Activated CD4-positive, alpha-beta memory T cell treated with anti-CD3 and anti-CD28 coated beads, Interleukin-2, amount 10 ng/mL, durations not matched to agents 7 days and 5 days (primary cell): ENCODE results near the gene CDC37L1. TPM values are rescaled to one million over a fixed set of nuclear protein-coding genes. Genes with fewer than 3 reads are reported as not detected.

Experiments
- CTCF ChIA-PET: fragments of 350-600 bp; sonication (Branson Sonifier 250); formaldehyde crosslinking; loops from one replicate; lab custom pipeline; 2021; ENCODE audit warnings: antibody characterized with exemption, inconsistent platforms; lab: Charles Lee
- POLR2A ChIA-PET: fragments of 350-600 bp; sonication (Branson Sonifier 250); formaldehyde crosslinking; loops from one replicate; lab custom pipeline; 2021; ENCODE audit warnings: antibody characterized with exemption; lab: Charles Lee
- DNase-seq: peaks from one replicate; pipeline ENCODE4 v3.0.0-alpha.2; 2020
- H3K27ac Mint-ChIP-seq: one replicate; pipeline ENCODE4 v1.8.0; 2021; ENCODE audit warnings: mild to moderate bottlenecking, mixed read lengths
- H3K27me3 Mint-ChIP-seq: one replicate; pipeline ENCODE4 v1.8.0; 2021; ENCODE audit warnings: mixed read lengths
- H3K36me3 Mint-ChIP-seq: one replicate; pipeline ENCODE4 v1.8.0; 2021; ENCODE audit warnings: low read depth, mixed read lengths
- H3K4me1 Mint-ChIP-seq: one replicate; pipeline ENCODE4 v1.8.0; 2021; ENCODE audit warnings: mixed read lengths
- H3K4me3 Mint-ChIP-seq: one replicate; pipeline ENCODE4 v1.8.0; 2021; ENCODE audit warnings: mild to moderate bottlenecking, mixed read lengths
- H3K9me3 Mint-ChIP-seq: one replicate; pipeline ENCODE4 v1.8.0; 2021; ENCODE audit warnings: mixed read lengths
- total RNA-seq, 2 experiments: library from RNA; stranded (reverse); gene quantifications; one replicate each; pipeline ENCODE4 v1.2.3, GENCODE V29; 2021

Gene CDC37L1
- total RNA-seq, 2 experiments from 2014 or later = 11.9 to 12.0 TPM

- no peak for DNase-seq
- POLR2A ChIA-PET = no interaction called here
Observed at GRCh38 chr9:4671737-4672136, 7.6 kb upstream of the CDC37L1 start.

GRCh38 chr9:4674783-4675182 lies 4.6 kb upstream of the CDC37L1 start:
- Mint-ChIP-seq H3K4me1 (peaks cover 15% of the 10 kb centered on the region), H3K27ac (no peak overlapping the region), H3K27me3 (no peaks in the 10 kb centered on the region), H3K4me3 (no peak overlapping the region), H3K36me3 (no peaks in the 10 kb centered on the region), H3K9me3 (no peaks in the 10 kb centered on the region)
- ChIA-PET POLR2A (interaction anchor here (0.6 to 0.9 kb wide), 2 partner anchors 11 to 66 kb away, joined by 4 read pairs; no protein-coding TSS in a partner anchor), CTCF (interaction anchor here (1.3 kb wide), 1 partner anchor 9 kb away, joined by 8 read pairs; the partner anchor contains the start of gene SPATA6L)
- no peak for DNase-seq

More at GRCh38 chr9:4671737-4672136, 7.6 kb upstream of the CDC37L1 start:
- Mint-ChIP-seq H3K27me3 (peaks cover 3% of the 10 kb centered on the region), H3K4me1 (peaks cover 29% of the 10 kb centered on the region), H3K9me3 (no peaks in the 10 kb centered on the region), H3K4me3 (no peak overlapping the region), H3K36me3 (no peaks in the 10 kb centered on the region), H3K27ac (no peak overlapping the region)
- CTCF ChIA-PET = interaction anchor here (0.6 to 1.0 kb wide), 2 partner anchors 10 to 793 kb away, joined by 6 read pairs; partner anchors contain the start of gene PLPP6

- Mint-ChIP-seq H3K9me3 (no peaks in the 10 kb centered on the region), H3K36me3 (no peaks in the 10 kb centered on the region), H3K27me3 (no peaks in the 10 kb centered on the region), H3K27ac (no peak overlapping the region), H3K4me1 (no peaks in the 10 kb centered on the region), H3K4me3 (no peak overlapping the region)
- no peak for DNase-seq
- POLR2A ChIA-PET = interaction anchor here (0.6 to 1.6 kb wide), 5 partner anchors 11 to 64 kb away, joined by 4 to 6 read pairs (median 5); partner anchors contain the start of genes AK3, PLPP6 and SPATA6L
- CTCF ChIA-PET = interaction anchor here (0.6 to 2.0 kb wide), 3 partner anchors 11 to 34 kb away, joined by 3 to 5 read pairs (median 4); partner anchors contain the start of gene SPATA6L
Observed at GRCh38 chr9:4677392-4677791, 2.0 kb upstream of the CDC37L1 start.

GRCh38 chr9:4678679-4679267 lies 596 bp upstream of the CDC37L1 start:
- H3K4me1 Mint-ChIP-seq = peaks cover 3% of the 10 kb centered on the region
- CTCF ChIA-PET = interaction anchor here (0.6 to 1.4 kb wide), 3 partner anchors 10 to 1202 kb away, joined by 3 to 4 read pairs (median 3); no protein-coding TSS in a partner anchor
- H3K9me3 Mint-ChIP-seq = no peaks in the 10 kb centered on the region
- peaks cover 5% of the 10 kb centered on the region for H3K36me3 Mint-ChIP-seq
- H3K4me3 Mint-ChIP-seq = no peak overlapping the region
- no peaks in the 10 kb centered on the region for H3K27me3 Mint-ChIP-seq
- no peak overlapping the region for H3K27ac Mint-ChIP-seq
- POLR2A ChIA-PET = interaction anchor here (1.0 to 1.4 kb wide), 11 partner anchors 11 to 949 kb away, joined by 3 to 34 read pairs (median 4); partner anchors contain the start of genes AK3, CD274, PLPP6 and SPATA6L
- no peak for DNase-seq

- CTCF ChIA-PET = interaction anchor here (1.4 kb wide), 1 partner anchor 8 kb away, joined by 4 read pairs; no protein-coding TSS in a partner anchor
- no peaks in the 10 kb centered on the region for H3K27me3 Mint-ChIP-seq
Observed at GRCh38 chr9:4680173-4680525, 780 bp downstream of the CDC37L1 start.

GRCh38 chr9:4680750-4681149 lies 1.4 kb downstream of the CDC37L1 start:
- POLR2A ChIA-PET = interaction anchor here (3.5 kb wide), 1 partner anchor 60 kb away, joined by 13 read pairs; the partner anchor contains the start of gene AK3
- H3K4me1 Mint-ChIP-seq = peaks cover 3% of the 10 kb centered on the region
- no peak overlapping the region for H3K4me3 Mint-ChIP-seq
- H3K27ac Mint-ChIP-seq = no peak overlapping the region
- no peaks in the 10 kb centered on the region for H3K27me3 Mint-ChIP-seq
- H3K9me3 Mint-ChIP-seq = no peaks in the 10 kb centered on the region
- CTCF ChIA-PET = interaction anchor here (0.8 to 1.6 kb wide), 4 partner anchors 12 to 76 kb away, joined by 3 to 5 read pairs (median 4); partner anchors contain the start of gene SPATA6L
- no peak for DNase-seq
- peaks cover 14% of the 10 kb centered on the region for H3K36me3 Mint-ChIP-seq

More at GRCh38 chr9:4680173-4680525, 780 bp downstream of the CDC37L1 start:
- Mint-ChIP-seq H3K9me3 (no peaks in the 10 kb centered on the region), H3K4me1 (peaks cover 3% of the 10 kb centered on the region), H3K36me3 (peaks cover 10% of the 10 kb centered on the region), H3K27ac (no peak overlapping the region), H3K4me3 (no peak overlapping the region)
- POLR2A ChIA-PET = interaction anchor here (0.9 to 3.5 kb wide), 8 partner anchors 16 to 1202 kb away, joined by 3 to 34 read pairs (median 5); partner anchors contain the start of genes AK3, JAK2, PLPP6 and SPATA6L
- DNase-seq = no peak

- H3K36me3 Mint-ChIP-seq = peaks cover 25% of the 10 kb centered on the region
Observed at GRCh38 chr9:4684820-4685219, 5.5 kb downstream of the CDC37L1 start.

GRCh38 chr9:4686112-4686511 lies 6.7 kb downstream of the CDC37L1 start:
- Mint-ChIP-seq H3K9me3 (no peaks in the 10 kb centered on the region), H3K4me1 (peaks cover 13% of the 10 kb centered on the region)

More at GRCh38 chr9:4684820-4685219, 5.5 kb downstream of the CDC37L1 start:
- H3K27me3 Mint-ChIP-seq = no peaks in the 10 kb centered on the region
- H3K27ac Mint-ChIP-seq = no peak overlapping the region
- CTCF ChIA-PET = no interaction called here
- no peak overlapping the region for H3K4me3 Mint-ChIP-seq
- POLR2A ChIA-PET = no interaction called here
- no peak for DNase-seq
- peaks cover 10% of the 10 kb centered on the region for H3K4me1 Mint-ChIP-seq
- no peaks in the 10 kb centered on the region for H3K9me3 Mint-ChIP-seq

GRCh38 chr9:4686584-4686983 lies 7.2 kb downstream of the CDC37L1 start:
- H3K4me3 Mint-ChIP-seq = no peak overlapping the region
- POLR2A ChIA-PET = no interaction called here

More at GRCh38 chr9:4686112-4686511, 6.7 kb downstream of the CDC37L1 start:
- peaks cover 36% of the 10 kb centered on the region for H3K36me3 Mint-ChIP-seq
- no peak overlapping the region for H3K27ac Mint-ChIP-seq
- no peaks in the 10 kb centered on the region for H3K27me3 Mint-ChIP-seq
- no peak overlapping the region for H3K4me3 Mint-ChIP-seq
- POLR2A ChIA-PET = no interaction called here
- CTCF ChIA-PET = no interaction called here
- DNase-seq = no peak

GRCh38 chr9:4689021-4689420 lies 9.7 kb downstream of the CDC37L1 start:
- no peak for DNase-seq
- ChIA-PET CTCF (interaction anchor here (1.4 kb wide), 1 partner anchor 10 kb away, joined by 4 read pairs; the partner anchor contains the start of gene CDC37L1), POLR2A (no interaction called here)
- no peak overlapping the region for H3K27ac Mint-ChIP-seq
- no peaks in the 10 kb centered on the region for H3K27me3 Mint-ChIP-seq
- no peak overlapping the region for H3K4me3 Mint-ChIP-seq
- no peaks in the 10 kb centered on the region for H3K9me3 Mint-ChIP-seq
- peaks cover 14% of the 10 kb centered on the region for H3K4me1 Mint-ChIP-seq
- peaks cover 42% of the 10 kb centered on the region for H3K36me3 Mint-ChIP-seq

More at GRCh38 chr9:4686584-4686983, 7.2 kb downstream of the CDC37L1 start:
- CTCF ChIA-PET = no interaction called here
- Mint-ChIP-seq H3K9me3 (no peaks in the 10 kb centered on the region), H3K27me3 (no peaks in the 10 kb centered on the region), H3K4me1 (peaks cover 14% of the 10 kb centered on the region), H3K27ac (no peak overlapping the region), H3K36me3 (peaks cover 40% of the 10 kb centered on the region)
- no peak for DNase-seq

- Mint-ChIP-seq H3K36me3 (peaks cover 41% of the 10 kb centered on the region), H3K27ac (no peak overlapping the region), H3K4me3 (no peak overlapping the region), H3K9me3 (no peaks in the 10 kb centered on the region), H3K4me1 (peaks cover 14% of the 10 kb centered on the region), H3K27me3 (no peaks in the 10 kb centered on the region)
- CTCF ChIA-PET = no interaction called here
- DNase-seq = no peak
- POLR2A ChIA-PET = no interaction called here
Observed at GRCh38 chr9:4689687-4690104, 10.3 kb downstream of the CDC37L1 start.

- Mint-ChIP-seq H3K4me1 (peaks cover 14% of the 10 kb centered on the region), H3K27me3 (no peaks in the 10 kb centered on the region), H3K27ac (no peak overlapping the region), H3K36me3 (peaks cover 41% of the 10 kb centered on the region), H3K4me3 (no peak overlapping the region), H3K9me3 (no peaks in the 10 kb centered on the region)
- POLR2A ChIA-PET = no interaction called here
- DNase-seq = no peak
- CTCF ChIA-PET = no interaction called here
Observed at GRCh38 chr9:4690144-4690543, 10.8 kb downstream of the CDC37L1 start.

- H3K36me3 Mint-ChIP-seq = peaks cover 33% of the 10 kb centered on the region
- CTCF ChIA-PET = interaction anchor here (1.3 to 1.6 kb wide), 2 partner anchors 9 to 10 kb away, joined by 3 read pairs; no protein-coding TSS in a partner anchor
Observed at GRCh38 chr9:4691795-4692194, 12.4 kb downstream of the CDC37L1 start.

More at GRCh38 chr9:4691795-4692194, 12.4 kb downstream of the CDC37L1 start:
- H3K9me3 Mint-ChIP-seq = no peaks in the 10 kb centered on the region
- DNase-seq = no peak
- no peak overlapping the region for H3K27ac Mint-ChIP-seq
- H3K4me3 Mint-ChIP-seq = no peak overlapping the region
- peaks cover 14% of the 10 kb centered on the region for H3K4me1 Mint-ChIP-seq
- no peaks in the 10 kb centered on the region for H3K27me3 Mint-ChIP-seq
- POLR2A ChIA-PET = interaction anchor here (2.1 kb wide), 1 partner anchor 49 kb away, joined by 5 read pairs; the partner anchor contains the start of gene AK3
